Measurements from ENCODE around the gene CDK6. TPM values are rescaled to one million over a fixed set of nuclear protein-coding genes. Genes with fewer than 3 reads are reported as not detected.

Gene CDK6
- total and polyA plus RNA-seq, 2 of the 8 experiments (the other 6 are each of a cell fraction or from before 2014, with no cell fraction given), result 5.9 to 18.9 TPM

DNA sequence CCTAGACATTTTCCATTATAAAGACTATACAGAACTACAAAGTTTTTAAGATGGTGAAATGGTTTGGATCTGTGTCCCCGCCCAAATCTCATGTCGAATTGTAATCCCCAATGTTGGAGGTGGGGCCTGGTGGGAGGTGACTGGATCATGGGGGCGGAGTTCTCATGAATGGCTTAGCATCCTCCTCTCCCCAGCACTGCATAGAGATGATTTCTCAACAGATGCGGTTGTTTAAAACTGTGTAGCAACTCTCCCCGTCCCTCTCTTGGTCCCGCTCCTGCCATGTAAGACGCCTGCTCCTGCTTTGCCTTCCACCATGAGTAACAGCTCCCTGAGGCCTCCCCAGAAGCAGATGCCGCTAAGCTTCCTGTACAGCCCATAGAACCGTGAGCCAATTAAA is 247.8 kb downstream of the CDK6 start:
- 0 out of 2 replicates have a peak, but pooled peaks cover 2% of the 10 kb centered on the region for H3K79me1 ChIP-seq (ENCODE audit: low read depth, low read length)
- H3K14ac ChIP-seq (ENCODE audit: insufficient read length), result no peak overlapping the region
- no peak overlapping the region for H2BK120ac ChIP-seq (replicated peaks; ENCODE audit: low read depth, low read length)
- CTCF ChIA-PET (ENCODE audit: partially characterized antibody), result interaction anchor here (0.8 to 7.6 kb wide), 5 partner anchors 10 to 494 kb away, joined by 3 to 84 read pairs (median 3); no protein-coding TSS in a partner anchor
- POLR2A ChIA-PET (ENCODE audit: partially characterized antibody), result interaction anchor here (1.0 to 3.0 kb wide), 3 partner anchors 10 to 60 kb away, joined by 3 to 12 read pairs (median 4); partner anchors contain the start of genes PEX1 and RBM48
- H3K4me3 ChIP-seq (ENCODE audit: extremely low read depth in 1 of 4, insufficient read depth in 2 of 4, low read depth in 3 of 4, low read length in 4 of 4), result peak overlapping the region; percentile 73 to 96 (median 93); a peak in 5 of 8 replicates
- H2BK15ac ChIP-seq (ENCODE audit: low read length), result no peak overlapping the region
- H3K27ac ChIP-seq (ENCODE audit: low read depth, low read length), result no peak overlapping the region
- H3K27me3 ChIP-seq (replicated peaks in 1 of 4; ENCODE audit: control insufficient read depth in 3 of 4, extremely low read depth in 1 of 4, insufficient read depth in 3 of 4, low read length in 3 of 4), result peaks cover 2 to 14% (median 8%) of the 10 kb centered on the region in 4 experiments; a peak in 6 of 7 replicates
- DNase-seq (ENCODE audit: low read depth in 1 of 2, low spot score in 2 of 2) (no peak), FAIRE-seq (no peak)
- H3K56ac ChIP-seq (replicated peaks; ENCODE audit: insufficient read length, low read depth, low read length), result no peak overlapping the region
- H3K36me3 ChIP-seq (ENCODE audit: control insufficient read depth in 2 of 4, insufficient read depth in 4 of 4, low read length in 3 of 4), result no peaks in the 10 kb centered on the region; a peak in 1 of 8 replicates
- no peak overlapping the region for H4K5ac ChIP-seq (ENCODE audit: insufficient read length, low read depth, low read length)
- H3K9me3 ChIP-seq (ENCODE audit: insufficient read depth in 2 of 2, low read depth in 1 of 2, low read length in 1 of 2), result no peaks in the 10 kb centered on the region
- H2AFZ ChIP-seq (ENCODE audit: low read length), result no peak overlapping the region
- H3K4me1 ChIP-seq (replicated peaks in 1 of 4; ENCODE audit: control insufficient read depth in 3 of 4, insufficient read depth in 4 of 4, low read length in 3 of 4), result peaks cover 0 to 5% (median 0%) of the 10 kb centered on the region in 4 experiments; a peak in 3 of 7 replicates
- WGBS, 2 experiments (ENCODE audit: extremely low coverage in 1 of 2, insufficient coverage in 1 of 2, insufficient read length in 1 of 2, insufficient replicate concordance in 2 of 2, low coverage in 1 of 2, low lambda C conversion rate in 2 of 2, missing lambda C conversion rate in 1 of 2), result 86% methylated on average over 9 of the region's 9 CpGs; no CpG with 5 or more reads in 1 of the 2 experiments
- H2BK20ac ChIP-seq (ENCODE audit: low read length), result no peak overlapping the region
- H3K9ac ChIP-seq (replicated peaks in 1 of 4; ENCODE audit: extremely low read depth in 1 of 4, low read depth in 3 of 4, low read length in 3 of 4), result no peak overlapping the region
- H3K79me2 ChIP-seq (ENCODE audit: control insufficient read depth in 1 of 2, insufficient read depth in 2 of 2, low read length in 2 of 2), result peaks cover 26 to 61% of the 10 kb centered on the region in 2 experiments
- peak overlapping the region; percentile 74 to 93 for H3K4me2 ChIP-seq (ENCODE audit: insufficient read depth in 1 of 2, low read depth in 2 of 2, low read length in 2 of 2)
- H3K18ac ChIP-seq (ENCODE audit: extremely low read depth, low read length), result no peak overlapping the region
- H2AK5ac ChIP-seq (ENCODE audit: low read depth, low read length), result no peak overlapping the region
- H4K20me1 ChIP-seq (replicated peaks in 1 of 2; ENCODE audit: control insufficient read depth in 1 of 2, insufficient read depth in 2 of 2, low read length in 2 of 2), result peaks cover 0 to 12% of the 10 kb centered on the region in 2 experiments
- H3K23me2 ChIP-seq (ENCODE audit: low read depth, low read length), result 0 out of 2 replicates have a peak, but pooled peaks cover 3% of the 10 kb centered on the region
- H2BK5ac ChIP-seq (ENCODE audit: low read depth, low read length), result no peak overlapping the region
- H2BK12ac ChIP-seq (ENCODE audit: low read depth, low read length), result no peak overlapping the region
- no peak for TF ChIP-seq ASH2L (IDR thresholded peaks at IDR 0.05; ENCODE audit: low read length)
- TF ChIP-seq RAD21 (IDR thresholded peaks at IDR 0.05 in 1 of 2, conservative IDR thresholded peaks at IDR 0.05 in 1 of 2; ENCODE audit: low read depth in 2 of 2, low read length in 2 of 2), result no peak
- TF ChIP-seq HDAC6 (IDR thresholded peaks at IDR 0.05; ENCODE audit: low read depth, low read length), result no peak
- TF ChIP-seq RXRA (IDR thresholded peaks at IDR 0.05; ENCODE audit: insufficient read depth, low read depth, low read length), result no peak
- no peak for TF ChIP-seq TAF1 (IDR thresholded peaks at IDR 0.05; ENCODE audit: low read depth, low read length)
- peak in 1 of 2 experiments; percentile 64; a peak in 1 of 3 replicates for TF ChIP-seq POLR2A (IDR thresholded peaks at IDR 0.05; ENCODE audit: control extremely low read depth in 1 of 2, low read depth in 2 of 2, low read length in 2 of 2)
- TF ChIP-seq EGR1 (IDR thresholded peaks at IDR 0.05; ENCODE audit: borderline replicate concordance, low read depth, low read length), result no peak
- no peak overlapping the region for H4K8ac ChIP-seq (ENCODE audit: extremely low read depth, insufficient read depth, low read length)
- no peak overlapping the region for H4K91ac ChIP-seq (replicated peaks; ENCODE audit: insufficient read length, low read length)
- H3K23ac ChIP-seq (ENCODE audit: insufficient read length), result no peak overlapping the region
- H3K4ac ChIP-seq (replicated peaks; ENCODE audit: insufficient read length, low read depth, low read length), result no peak overlapping the region

All from H1 (cell line).